K562 (cell line): ENCODE measurements around the gene DTYMK. TPM values are rescaled to one million over a fixed set of nuclear protein-coding genes. Genes with fewer than 3 reads are reported as not detected.

Source experiments
- HCFC1 ChIP-seq: IDR thresholded peaks from 2 replicates; pipeline ENCODE4 v1.6.1; 2012; ENCODE audit warnings: low read depth, low read length, improper control_type of control experiment
- HDAC1 ChIP-seq, 2 experiments: fragments of 450-650 bp; IDR thresholded peaks; 2 replicates each; pipeline ENCODE4 v1.6.1; 2016 to 2017; ENCODE audit warnings: inconsistent platforms in 1 of 2, mild to moderate bottlenecking in 1 of 2, moderate library complexity in 1 of 2
- KAT8 ChIP-seq: fragments of 450-650 bp; IDR thresholded peaks from 2 replicates; pipeline ENCODE4 v1.6.1; 2016; ENCODE audit warnings: low read depth, mild to moderate bottlenecking
- KLF10 ChIP-seq: fragments of 250-450 bp; sonication (Bioruptor Pico); IDR thresholded peaks from 2 replicates; pipeline ENCODE4 v1.6.1; 2021; ENCODE audit warnings: matching md5 sums
- MGA ChIP-seq: fragments of 450-650 bp; IDR thresholded peaks from 2 replicates; pipeline ENCODE4 v1.6.1; 2016; ENCODE audit warnings: mild to moderate bottlenecking, moderate library complexity
- MYC ChIP-seq, 2 experiments: fragments of 250-450 bp in 1 of 2; sonication (Bioruptor Pico) in 1 of 2; IDR thresholded peaks; 2 replicates each; pipeline versions ENCODE4 v1.5.1 to v1.6.1; 2012 to 2021; ENCODE audit warnings: low read depth in 2 of 2, borderline replicate concordance in 1 of 2, improper control_type of control experiment in 1 of 2, low read length in 1 of 2, mild to moderate bottlenecking in 1 of 2, moderate library complexity in 1 of 2
- NEUROD1 ChIP-seq: fragments of 150-350 bp; IDR thresholded peaks from 2 replicates; pipeline ENCODE4 v1.6.1; 2014; ENCODE audit warnings: borderline replicate concordance, low read length, low read depth; ENCODE audit not compliant: partially characterized antibody
- TEAD1 ChIP-seq, 2 experiments: fragments of 450-650 bp in 1 of 2; sonication (generic) in 1 of 2; formaldehyde crosslinking; IDR thresholded peaks; 2 replicates each; pipeline versions ENCODE4 v1.4.0 to v1.8.0; 2020 to 2022; ENCODE audit warnings: mild to moderate bottlenecking in 2 of 2, missing genetic modification reagents in 1 of 2
- ZC3H8 ChIP-seq: fragments of 450-650 bp; IDR thresholded peaks from 2 replicates; pipeline ENCODE4 v1.6.1; 2017
- ZNF146 ChIP-seq: IDR thresholded peaks from one replicate; pipeline ENCODE4 v1.6.1; 2018; ENCODE audit warnings: missing compliant biosample characterization; ENCODE audit not compliant: unreplicated experiment
- ZNF239 ChIP-seq: fragments of 250-450 bp; sonication (Bioruptor Pico); IDR thresholded peaks from 2 replicates; pipeline ENCODE4 v1.4.0; 2020; ENCODE audit warnings: mild to moderate bottlenecking
- ZNF699 ChIP-seq: fragments of 250-450 bp; sonication (Bioruptor Pico); IDR thresholded peaks from 2 replicates; pipeline ENCODE4 v1.8.0; 2021; ENCODE audit warnings: mild to moderate bottlenecking, moderate library complexity; ENCODE audit not compliant: insufficient replicate concordance
- polyA plus RNA-seq, 8 experiments: library from polyadenylated mRNA; depleted of rRNA in 4 of 8; stranded (reverse) in 5 of 8; unstranded in 3 of 8; fragments of >200 nt; fragmentation: Nextera tagmentation in 2 of 8; fragmentation: Illumina TruSeq in 1 of 8; extraction: Ambion mirVana in 2 of 8; extraction: Trizol in 1 of 8; gene quantifications; 2 replicates each; pipeline versions ENCODE4 v1.2.1 to v1.2.3, GENCODE V29; 2011 to 2014; ENCODE audit warnings: inconsistent platforms in 1 of 8, missing spikeins in 1 of 8
- total RNA-seq, 7 experiments: library from RNA; depleted of rRNA in 6 of 7; stranded (reverse); fragments of >200 nt in 6 of 7; fragmentation: Illumina TruSeq in 2 of 7; extraction: Trizol in 2 of 7; gene quantifications; 2 replicates each; pipeline versions ENCODE4 v1.2.1 to v1.2.3, GENCODE V29; 2011 to 2021; ENCODE audit warnings: low replicate concordance in 1 of 7
- TF ChIP-seq, protein P1 (sequence below): fragments of 250-450 bp; sonication (Bioruptor Pico); IDR thresholded peaks from 2 replicates; pipeline ENCODE4 v1.9.0; 2021; ENCODE audit warnings: mild to moderate bottlenecking
- TF ChIP-seq, protein P2 (sequence below): fragments of 250-450 bp; sonication (Bioruptor Pico); IDR thresholded peaks from 2 replicates; pipeline ENCODE4 v1.6.1; 2021; ENCODE audit warnings: mild to moderate bottlenecking

DTYMK gene
- total and polyA plus RNA-seq, 9 of the 15 experiments (the other 6 are each of a cell fraction or from before 2014, with no cell fraction given): 8.2 to 85.0 (median 47.9) TPM

- TF ChIP-seq MGA: no peak
- TF ChIP-seq, protein P1, sequence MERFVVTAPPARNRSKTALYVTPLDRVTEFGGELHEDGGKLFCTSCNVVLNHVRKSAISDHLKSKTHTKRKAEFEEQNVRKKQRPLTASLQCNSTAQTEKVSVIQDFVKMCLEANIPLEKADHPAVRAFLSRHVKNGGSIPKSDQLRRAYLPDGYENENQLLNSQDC (CRISPR knock-in tag): no peak
- TF ChIP-seq MYC (IDR thresholded peaks at IDR 0.05; ENCODE audit: low read depth, low read length): peak; percentile 57; the same call in 1 of the 2 replicates
- no peak for TF ChIP-seq MYC (CRISPR knock-in tag; IDR thresholded peaks at IDR 0.05; ENCODE audit: borderline replicate concordance, low read depth)
- TF ChIP-seq ZNF146: no peak
- TF ChIP-seq HDAC1 (IDR thresholded peaks at IDR 0.05): peak in 1 of 2 experiments; percentile 73; a peak in 2 of 4 replicates
- no peak for TF ChIP-seq NEUROD1
- no peak for TF ChIP-seq HCFC1
- no peak for TF ChIP-seq KLF10 (CRISPR knock-in tag)
- peak in 1 of 2 experiments; percentile 15; a peak in 2 of 4 replicates for TF ChIP-seq TEAD1 (CRISPR knock-in tag; IDR thresholded peaks at IDR 0.05)
- TF ChIP-seq ZNF699: no peak
- no peak for TF ChIP-seq KAT8
- TF ChIP-seq ZNF239: no peak
- TF ChIP-seq, protein P2, sequence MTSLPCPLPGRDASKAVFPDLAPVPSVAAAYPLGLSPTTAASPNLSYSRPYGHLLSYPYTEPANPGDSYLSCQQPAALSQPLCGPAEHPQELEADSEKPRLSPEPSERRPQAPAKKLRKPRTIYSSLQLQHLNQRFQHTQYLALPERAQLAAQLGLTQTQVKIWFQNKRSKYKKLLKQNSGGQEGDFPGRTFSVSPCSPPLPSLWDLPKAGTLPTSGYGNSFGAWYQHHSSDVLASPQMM (CRISPR knock-in tag): no peak
- TF ChIP-seq ZC3H8: no peak
Observed at GRCh38 chr2:241734467-241735208, 48.0 kb upstream of the DTYMK start, which contains the start of gene D2HGDH (continued).
